Measurements from ENCODE around the gene BMI1. TPM values are rescaled to one million over a fixed set of nuclear protein-coding genes. Genes with fewer than 3 reads are reported as not detected.
"Not testable (repeated sequence)": the region's sequence is repeated elsewhere in the genome, so short reads cannot be mapped to it uniquely, and the experiment has no call there.

The BMI1 gene
- total and polyA plus RNA-seq, 11 donors = 10.6 to 48.5 (median 31.1) TPM

DNA sequence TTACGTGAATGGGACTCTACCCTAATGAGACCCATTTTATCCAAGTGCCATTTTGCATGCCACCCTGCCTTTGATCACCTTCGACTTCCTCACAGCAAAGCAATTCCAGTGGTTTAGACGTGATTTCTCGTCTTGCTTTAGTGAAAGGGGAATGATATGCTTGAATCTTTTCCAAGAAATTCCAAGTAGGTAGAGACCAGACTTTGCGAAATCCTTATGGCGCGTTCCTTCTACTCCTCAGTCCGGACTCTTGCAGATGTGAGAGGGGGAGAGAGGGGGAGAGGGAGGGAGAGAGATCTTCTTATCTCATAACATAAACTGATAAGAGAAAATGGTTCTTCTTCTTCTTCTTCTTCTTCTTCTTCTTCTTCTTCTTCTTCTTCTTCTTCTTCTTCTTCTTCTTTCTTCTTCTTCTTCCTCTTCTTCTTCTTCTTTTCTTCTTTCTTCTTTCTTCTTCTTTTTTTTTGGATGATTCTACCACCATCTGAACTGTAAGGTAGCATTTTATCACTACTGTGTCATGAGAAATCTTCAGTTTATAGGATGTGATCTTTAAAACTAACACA is 25.3 kb downstream of the BMI1 start:
- Histone ChIP-seq H3K27ac (no peak overlapping the region), H3K36me3 (no peaks in the 10 kb centered on the region), H3K4me1 (peaks cover 0 to 11% (median 4%) of the 10 kb centered on the region in 12 donors), H3K4me3 (no peak overlapping the region), H3K27me3 (peaks cover 38 to 96% (median 71%) of the 10 kb centered on the region in 9 donors), H3K9me3 (no peaks in the 10 kb centered on the region)
- no peak for TF ChIP-seq POLR2A (IDR thresholded peaks at IDR 0.05)
- TF ChIP-seq, protein P1, sequence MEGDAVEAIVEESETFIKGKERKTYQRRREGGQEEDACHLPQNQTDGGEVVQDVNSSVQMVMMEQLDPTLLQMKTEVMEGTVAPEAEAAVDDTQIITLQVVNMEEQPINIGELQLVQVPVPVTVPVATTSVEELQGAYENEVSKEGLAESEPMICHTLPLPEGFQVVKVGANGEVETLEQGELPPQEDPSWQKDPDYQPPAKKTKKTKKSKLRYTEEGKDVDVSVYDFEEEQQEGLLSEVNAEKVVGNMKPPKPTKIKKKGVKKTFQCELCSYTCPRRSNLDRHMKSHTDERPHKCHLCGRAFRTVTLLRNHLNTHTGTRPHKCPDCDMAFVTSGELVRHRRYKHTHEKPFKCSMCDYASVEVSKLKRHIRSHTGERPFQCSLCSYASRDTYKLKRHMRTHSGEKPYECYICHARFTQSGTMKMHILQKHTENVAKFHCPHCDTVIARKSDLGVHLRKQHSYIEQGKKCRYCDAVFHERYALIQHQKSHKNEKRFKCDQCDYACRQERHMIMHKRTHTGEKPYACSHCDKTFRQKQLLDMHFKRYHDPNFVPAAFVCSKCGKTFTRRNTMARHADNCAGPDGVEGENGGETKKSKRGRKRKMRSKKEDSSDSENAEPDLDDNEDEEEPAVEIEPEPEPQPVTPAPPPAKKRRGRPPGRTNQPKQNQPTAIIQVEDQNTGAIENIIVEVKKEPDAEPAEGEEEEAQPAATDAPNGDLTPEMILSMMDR (IDR thresholded peaks at IDR 0.05) = no peak
- no peak for ATAC-seq
- intact Hi-C loops (cut with DNase I) = loop anchor here in 6 of 10 donors (10.0 kb wide), 4 partner anchors 89 to 369 kb away; partner anchors contain the start of genes PIP4K2A (in 2 of the 6) and DNAJC1 (in 1 of the 6)
- 26 to 28% (median 27%) methylated on average over 8 of the region's 8 CpGs for WGBS, 4 donors
- no peak for DNase-seq

DNA sequence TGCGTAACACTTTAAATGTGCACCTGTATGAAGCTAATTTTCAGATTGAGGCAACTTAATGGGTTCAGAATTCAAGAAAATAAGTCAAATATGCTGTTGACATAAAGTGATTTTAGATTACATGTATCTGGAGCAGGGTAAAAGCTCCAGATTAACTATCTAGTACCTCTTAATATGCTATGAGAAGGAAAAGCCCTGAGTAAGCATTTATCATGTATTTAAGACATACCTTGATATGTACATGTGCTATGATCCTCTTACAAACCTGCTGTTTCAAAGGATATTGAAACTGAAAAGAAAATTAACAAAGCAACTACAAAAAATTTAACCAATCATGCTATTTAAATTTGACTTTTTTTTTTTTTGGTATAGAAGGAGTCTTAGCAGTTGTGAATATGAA is 28.9 kb downstream of the BMI1 start:
- intact Hi-C loops (cut with DNase I) = loop anchor here in 6 of 10 donors (10.0 kb wide), 4 partner anchors 85 to 365 kb away; partner anchors contain the start of genes PIP4K2A (in 2 of the 6) and DNAJC1 (in 1 of the 6)
- peaks cover 0 to 7% (median 0%) of the 10 kb centered on the region in 12 donors for H3K4me1 ChIP-seq
- 95 to 98% (median 97%) methylated on average over 1 of the region's 1 CpG for WGBS, 4 donors
- H3K9me3 ChIP-seq = no peaks in the 10 kb centered on the region
- TF ChIP-seq, protein P1 (IDR thresholded peaks at IDR 0.05) = no peak
- no peak for TF ChIP-seq POLR2A (IDR thresholded peaks at IDR 0.05)
- ATAC-seq (no peak), DNase-seq (no peak)
- no peaks in the 10 kb centered on the region for H3K36me3 ChIP-seq
- peaks cover 14 to 82% (median 35%) of the 10 kb centered on the region in 9 donors for H3K27me3 ChIP-seq
- no peak overlapping the region for H3K27ac ChIP-seq
- no peak overlapping the region for H3K4me3 ChIP-seq

DNA sequence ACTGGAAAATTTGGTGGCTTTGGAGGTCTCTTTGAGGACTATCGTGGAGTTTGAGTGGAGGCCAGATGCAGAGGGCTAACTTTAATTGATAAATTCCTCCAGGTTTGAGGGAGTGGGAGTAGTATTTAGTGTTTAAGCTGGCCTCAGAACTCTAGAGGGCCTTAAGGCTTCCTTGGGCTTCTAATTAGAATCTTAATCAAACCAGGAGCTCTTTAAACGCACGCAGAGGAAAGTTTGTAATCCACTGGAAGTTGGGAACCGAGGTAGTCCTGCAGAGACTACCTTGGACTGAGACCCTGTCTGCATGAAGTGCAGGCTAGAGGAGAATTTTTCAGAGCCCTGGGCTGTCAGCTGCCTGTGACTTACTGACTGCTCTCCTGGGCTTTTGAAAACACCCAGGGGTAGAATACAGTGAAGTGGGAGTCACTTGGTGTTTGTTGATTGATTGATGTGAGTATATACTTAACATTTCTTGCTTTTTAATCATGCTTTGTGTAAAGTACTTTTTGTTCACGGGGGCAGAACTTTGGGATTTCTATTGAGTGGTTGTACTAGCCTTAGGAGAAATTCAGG is 30.3 kb downstream of the BMI1 start:
- intact Hi-C loops (cut with DNase I) = no loop called here
- Histone ChIP-seq H3K4me3 (no peak overlapping the region), H3K9me3 (no peaks in the 10 kb centered on the region), H3K27me3 (peaks cover 0 to 67% (median 21%) of the 10 kb centered on the region in 9 donors), H3K36me3 (no peaks in the 10 kb centered on the region), H3K27ac (no peak overlapping the region), H3K4me1 (no peaks in the 10 kb centered on the region)
- WGBS, 4 donors = 94 to 99% (median 96%) methylated on average over 5 of the region's 5 CpGs
- ATAC-seq (no peak), DNase-seq (no peak)
- TF ChIP-seq POLR2A (IDR thresholded peaks at IDR 0.05) = no peak
- TF ChIP-seq, protein P1 (IDR thresholded peaks at IDR 0.05) = no peak

DNA sequence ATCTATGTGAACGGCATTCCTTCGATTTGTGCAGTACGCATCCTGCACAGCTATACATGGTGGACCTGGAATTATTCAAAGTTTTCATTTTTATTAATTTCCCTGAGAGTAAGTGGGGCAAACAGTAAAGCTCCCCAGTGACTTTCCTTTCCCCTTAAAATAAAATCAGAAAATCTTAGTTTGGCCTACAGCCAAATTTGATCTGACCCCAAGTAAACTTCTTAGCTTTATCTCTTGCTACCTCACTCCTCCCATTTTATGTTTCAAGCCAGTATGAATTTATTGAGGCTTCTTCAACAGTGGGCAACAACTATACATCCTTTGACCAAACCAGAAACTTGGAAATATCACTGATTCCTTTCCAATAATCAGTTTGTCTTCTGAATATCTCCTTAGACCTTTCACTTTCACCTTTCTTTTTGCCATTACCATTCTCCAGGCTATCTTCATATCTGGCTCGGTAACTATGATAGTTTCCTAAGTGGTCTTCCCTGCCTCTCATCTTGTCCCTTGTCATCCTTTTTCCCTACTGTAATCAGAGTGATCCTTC is 35.5 kb downstream of the BMI1 start:
- Histone ChIP-seq H3K4me3 (no peak overlapping the region), H3K9me3 (no peaks in the 10 kb centered on the region), H3K36me3 (no peaks in the 10 kb centered on the region), H3K27me3 (peaks cover 0 to 22% (median 0%) of the 10 kb centered on the region in 9 donors), H3K27ac (no peak overlapping the region), H3K4me1 (no peaks in the 10 kb centered on the region)
- TF ChIP-seq POLR2A (IDR thresholded peaks at IDR 0.05) = no peak
- TF ChIP-seq, protein P1 (IDR thresholded peaks at IDR 0.05) = no peak
- DNase-seq = no peak
- WGBS, 4 donors = 76 to 80% (median 79%) methylated on average over 4 of the region's 4 CpGs
- ATAC-seq = no peak
- intact Hi-C loops (cut with DNase I) = no loop called here

DNA sequence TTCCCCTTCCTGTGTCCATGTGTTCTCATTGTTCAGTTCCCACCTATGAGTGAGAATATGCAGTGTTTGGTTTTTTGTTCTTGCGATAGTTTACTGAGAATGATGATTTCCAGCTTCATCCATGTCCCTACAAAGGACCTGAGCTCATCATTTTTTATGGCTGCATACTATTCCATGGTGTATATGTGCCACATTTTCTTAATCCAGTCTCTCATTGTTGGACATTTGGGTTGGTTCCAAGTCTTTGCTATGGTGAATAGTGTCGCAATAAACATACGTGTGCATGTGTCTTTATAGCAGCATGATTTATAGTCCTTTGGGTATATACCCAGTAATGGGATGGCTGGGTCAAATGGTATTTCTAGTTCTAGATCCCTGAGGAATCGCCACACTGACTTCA is 36.9 kb downstream of the BMI1 start:
- DNase-seq; H3K4me1 ChIP-seq; ATAC-seq; intact Hi-C loops (cut with DNase I); H3K27ac ChIP-seq; H3K4me3 ChIP-seq; H3K9me3 ChIP-seq; H3K36me3 ChIP-seq: not testable (repeated sequence)
- WGBS, 4 donors = 94 to 100% (median 96%) methylated on average over 3 to 4 of the region's 4 CpGs
- H3K27me3 ChIP-seq = peaks cover 0 to 19% (median 0%) of the 10 kb centered on the region in 9 donors
